ENCODE results near the gene ERFL. TPM values are rescaled to one million over a fixed set of nuclear protein-coding genes. Genes with fewer than 3 reads are reported as not detected.

The ERFL gene
- total RNA-seq, 1 experiment from 2014 or later, result 0.65 TPM

DNA sequence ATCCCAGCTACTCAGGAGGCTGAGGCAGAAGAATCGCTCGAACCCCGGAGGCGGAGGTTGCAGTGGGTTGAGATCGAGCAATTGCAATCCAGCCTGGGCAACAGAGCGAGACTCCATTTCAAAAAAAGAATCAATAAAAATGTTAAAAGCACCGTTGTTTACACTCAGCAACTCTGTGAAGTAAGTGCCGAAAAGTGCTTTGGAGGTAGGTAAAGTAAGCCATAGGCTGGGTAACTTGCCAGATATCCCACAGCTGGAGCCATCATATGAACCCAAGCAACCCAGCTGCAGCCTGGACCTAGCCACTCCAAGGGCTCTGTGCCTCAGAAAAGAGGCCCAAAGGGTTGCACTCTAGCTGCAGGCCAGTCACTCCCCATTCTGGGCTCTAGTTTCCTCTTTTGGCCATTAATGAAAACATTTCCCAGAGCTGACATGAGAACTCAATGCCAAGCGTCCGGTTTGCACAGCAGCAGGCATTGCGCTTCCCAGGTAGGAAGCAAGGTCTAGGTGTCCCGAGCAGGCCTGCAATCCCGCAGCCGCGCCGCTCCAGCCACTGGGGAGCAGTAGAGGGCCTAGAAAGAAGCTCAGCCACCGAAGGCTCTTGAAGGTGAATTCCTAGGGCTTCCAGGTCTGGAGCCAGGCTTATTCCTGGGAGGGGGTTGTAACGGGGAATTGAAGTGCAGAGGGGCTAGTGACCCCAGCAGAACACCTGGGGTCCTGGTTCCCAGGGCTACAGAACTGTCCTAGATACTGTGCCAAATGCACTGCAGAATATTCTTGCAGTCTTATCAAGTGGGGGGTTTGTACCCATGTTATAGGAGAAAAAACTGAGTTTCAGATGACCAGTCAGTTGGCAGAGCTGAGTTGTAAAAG is 55.2 kb downstream of the ERFL start:
- no peaks in the 10 kb centered on the region for H3K9me2 ChIP-seq (ENCODE audit: insufficient read depth)
- peak; percentile 79 to 84 for DNase-seq
- BruUV-seq (replicated peaks), result no TSS peak
- H3K36me3 ChIP-seq (ENCODE audit: low read depth), result peaks cover 27% of the 10 kb centered on the region
- H3F3A ChIP-seq (ENCODE audit: insufficient read depth, low read depth), result peaks cover 56% of the 10 kb centered on the region
- intact Hi-C loops (cut with micrococcal nuclease; ENCODE audit: unreplicated experiment), result loop anchor here (1.0 kb wide), 2 partner anchors 78 to 85 kb away; no protein-coding TSS in a partner anchor
- no peaks in the 10 kb centered on the region for H3K9me3 ChIP-seq (ENCODE audit: insufficient read depth, low read depth)
- no peak overlapping the region for H3K27ac ChIP-seq
- TF ChIP-seq CTCF (conservative IDR thresholded peaks at IDR 0.05) (peak; percentile 82), EZH2 (IDR thresholded peaks at IDR 0.05; ENCODE audit: low read depth) (no peak)
- ChIA-PET POLR2A (ENCODE audit: unreplicated experiment) (interaction anchor here (0.5 to 1.0 kb wide), 5 partner anchors 14 to 214 kb away, joined by 3 to 6 read pairs (median 3); no protein-coding TSS in a partner anchor), CTCF (interaction anchor here (0.8 to 1.0 kb wide), 3 partner anchors 14 to 85 kb away, joined by 3 read pairs; no protein-coding TSS in a partner anchor)
- no peak overlapping the region for H3K4me3 ChIP-seq
- no peak overlapping the region for H3K4me2 ChIP-seq
- H4K20me1 ChIP-seq (ENCODE audit: insufficient read depth), result peaks cover 50% of the 10 kb centered on the region
- peaks cover 8% of the 10 kb centered on the region for H3K4me1 ChIP-seq (replicated peaks; ENCODE audit: insufficient read depth)
- no peak overlapping the region for H2AFZ ChIP-seq
- peaks cover 6% of the 10 kb centered on the region for H3K79me2 ChIP-seq (ENCODE audit: low read depth)
- no peaks in the 10 kb centered on the region for H3K27me3 ChIP-seq (ENCODE audit: insufficient read depth, low read depth)

DNA sequence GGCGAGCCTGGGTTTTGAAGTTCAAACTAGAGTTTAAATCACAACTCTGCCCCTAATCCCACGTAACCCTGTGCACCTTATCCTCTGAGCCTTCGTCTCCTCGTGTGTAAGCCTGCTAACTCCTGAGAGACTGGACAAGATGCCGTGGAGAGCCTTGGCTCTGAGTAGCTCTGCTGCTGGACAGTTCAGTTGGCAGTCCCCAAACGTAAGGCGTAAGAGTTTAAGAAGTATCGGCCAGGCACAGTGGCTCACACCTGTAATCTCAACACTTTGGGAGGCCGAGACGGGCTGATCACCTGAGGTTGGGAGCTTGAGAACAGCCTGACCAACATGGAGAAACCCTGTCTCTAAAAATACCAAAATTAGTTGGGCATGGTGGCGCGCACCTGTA is 55.9 kb downstream of the ERFL start:
- Histone ChIP-seq H3K4me2 (no peak overlapping the region), H3K4me3 (no peak overlapping the region), H2AFZ (no peak overlapping the region), H3K27me3 (ENCODE audit: insufficient read depth, low read depth) (no peaks in the 10 kb centered on the region), H3K36me3 (ENCODE audit: low read depth) (peaks cover 33% of the 10 kb centered on the region), H3K4me1 (replicated peaks; ENCODE audit: insufficient read depth) (peaks cover 14% of the 10 kb centered on the region), H3K79me2 (ENCODE audit: low read depth) (peaks cover 12% of the 10 kb centered on the region), H4K20me1 (ENCODE audit: insufficient read depth) (peaks cover 56% of the 10 kb centered on the region), H3F3A (ENCODE audit: insufficient read depth, low read depth) (peaks cover 62% of the 10 kb centered on the region), H3K27ac (no peak overlapping the region), H3K9me3 (ENCODE audit: insufficient read depth, low read depth) (no peaks in the 10 kb centered on the region), H3K9me2 (ENCODE audit: insufficient read depth) (no peaks in the 10 kb centered on the region)
- POLR2A ChIA-PET (ENCODE audit: unreplicated experiment), result interaction anchor here (0.7 kb wide), 1 partner anchor 215 kb away, joined by 6 read pairs; no protein-coding TSS in a partner anchor
- no peak for DNase-seq
- TF ChIP-seq EZH2 (IDR thresholded peaks at IDR 0.05; ENCODE audit: low read depth) (no peak), CTCF (conservative IDR thresholded peaks at IDR 0.05) (no peak)
- BruUV-seq (replicated peaks), result TSS peak; percentile 10
- intact Hi-C loops (cut with micrococcal nuclease; ENCODE audit: unreplicated experiment), result no loop called here
- CTCF ChIA-PET, result no interaction called here

- H3K4me3 ChIP-seq, result no peak overlapping the region
- H3K9me2 ChIP-seq (ENCODE audit: insufficient read depth), result no peaks in the 10 kb centered on the region
- no peaks in the 10 kb centered on the region for H3K27me3 ChIP-seq (ENCODE audit: insufficient read depth, low read depth)
- H3K36me3 ChIP-seq (ENCODE audit: low read depth), result peaks cover 35% of the 10 kb centered on the region
- CTCF ChIA-PET, result no interaction called here
- intact Hi-C loops (cut with micrococcal nuclease; ENCODE audit: unreplicated experiment), result no loop called here
- no peaks in the 10 kb centered on the region for H3K9me3 ChIP-seq (ENCODE audit: insufficient read depth, low read depth)
- peaks cover 68% of the 10 kb centered on the region for H3F3A ChIP-seq (ENCODE audit: insufficient read depth, low read depth)
- DNase-seq, result peak in 1 of 2 experiments; percentile 41
- peaks cover 18% of the 10 kb centered on the region for H3K79me2 ChIP-seq (ENCODE audit: low read depth)
- H4K20me1 ChIP-seq (ENCODE audit: insufficient read depth), result peaks cover 62% of the 10 kb centered on the region
- BruUV-seq (replicated peaks), result no TSS peak
- TF ChIP-seq EZH2 (IDR thresholded peaks at IDR 0.05; ENCODE audit: low read depth), result no peak
- no peak for TF ChIP-seq CTCF (conservative IDR thresholded peaks at IDR 0.05)
- POLR2A ChIA-PET (ENCODE audit: unreplicated experiment), result no interaction called here
- H3K4me2 ChIP-seq, result no peak overlapping the region
- H3K4me1 ChIP-seq (replicated peaks; ENCODE audit: insufficient read depth), result peaks cover 18% of the 10 kb centered on the region
- H2AFZ ChIP-seq, result no peak overlapping the region
- no peak overlapping the region for H3K27ac ChIP-seq
Measured at GRCh38 chr19:41871573-41872383, 56.5 kb downstream of the ERFL start.
